ENCODE results near the gene CIDEA. TPM values are rescaled to one million over a fixed set of nuclear protein-coding genes. Genes with fewer than 3 reads are reported as not detected.

Gene CIDEA
- total and polyA plus RNA-seq, 9 of the 15 experiments (the other 6 are each of a cell fraction or from before 2014, with no cell fraction given) = not detected

DNA sequence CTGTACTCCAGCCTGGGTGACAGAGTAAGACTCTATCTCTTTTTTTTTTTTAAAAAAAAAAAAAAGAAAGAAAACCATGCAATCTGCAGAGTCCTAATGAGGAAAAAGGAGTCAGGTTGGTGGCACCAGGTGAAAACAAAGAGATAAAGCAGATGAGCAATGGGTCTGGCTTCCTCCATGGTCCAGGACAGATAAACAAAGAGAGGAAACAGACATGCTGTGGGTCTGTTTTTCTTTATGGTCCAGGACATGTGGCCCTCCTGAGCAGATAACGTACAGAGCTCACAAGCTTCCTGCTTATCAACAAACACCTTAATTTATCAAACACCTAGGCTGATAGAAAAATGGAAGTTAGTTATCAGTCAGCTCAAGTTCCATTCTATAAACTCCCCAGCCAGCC lies 29.5 kb downstream of the CIDEA start (continued):
- TF ChIP-seq NFE2 (IDR thresholded peaks at IDR 0.05; ENCODE audit: low read depth) (no peak), RUNX1 (IDR thresholded peaks at IDR 0.05; ENCODE audit: low read depth) (no peak), ZNF318 (IDR thresholded peaks at IDR 0.05; ENCODE audit: borderline replicate concordance in 1 of 2, low read depth in 1 of 2) (no peak), PREB (CRISPR knock-in tag; IDR thresholded peaks at IDR 0.05) (no peak), ZZZ3 (IDR thresholded peaks at IDR 0.05) (no peak), KDM1A (IDR thresholded peaks at IDR 0.05) (no peak), TCF3 (CRISPR knock-in tag; IDR thresholded peaks at IDR 0.05) (peak; percentile 78), CBFA2T3 (IDR thresholded peaks at IDR 0.05) (peak; percentile 91), JUND (IDR thresholded peaks at IDR 0.05; ENCODE audit: borderline replicate concordance, low read depth, low read length) (0 out of 2 replicates have a peak, but pooled peaks have one; percentile 8), JUND (tag; IDR thresholded peaks at IDR 0.05; ENCODE audit: borderline replicate concordance, low read depth, low read length) (no peak), TCF7L2 (IDR thresholded peaks at IDR 0.05; ENCODE audit: low read depth, low read length) (no peak), ELF1 (tag; IDR thresholded peaks at IDR 0.05) (no peak), FOSL1 (tag; conservative IDR thresholded peaks at IDR 0.05) (0 out of 2 replicates have a peak, but pooled peaks have one; percentile 14), TAL1 (IDR thresholded peaks at IDR 0.05) (peak; percentile 67), HNRNPL (IDR thresholded peaks at IDR 0.05; ENCODE audit: low read depth, low read length) (no peak), KAT2B (IDR thresholded peaks at IDR 0.05; ENCODE audit: low read depth, low read length) (no peak), ZKSCAN8 (CRISPR knock-in tag; IDR thresholded peaks at IDR 0.05) (no peak), STAT5A (IDR thresholded peaks at IDR 0.05; ENCODE audit: borderline replicate concordance, low read length) (no peak; the same call in 1 of the 2 replicates)
- TF ChIP-seq, protein P1, sequence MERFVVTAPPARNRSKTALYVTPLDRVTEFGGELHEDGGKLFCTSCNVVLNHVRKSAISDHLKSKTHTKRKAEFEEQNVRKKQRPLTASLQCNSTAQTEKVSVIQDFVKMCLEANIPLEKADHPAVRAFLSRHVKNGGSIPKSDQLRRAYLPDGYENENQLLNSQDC (CRISPR knock-in tag; IDR thresholded peaks at IDR 0.05) = no peak
- TF ChIP-seq, protein P2, sequence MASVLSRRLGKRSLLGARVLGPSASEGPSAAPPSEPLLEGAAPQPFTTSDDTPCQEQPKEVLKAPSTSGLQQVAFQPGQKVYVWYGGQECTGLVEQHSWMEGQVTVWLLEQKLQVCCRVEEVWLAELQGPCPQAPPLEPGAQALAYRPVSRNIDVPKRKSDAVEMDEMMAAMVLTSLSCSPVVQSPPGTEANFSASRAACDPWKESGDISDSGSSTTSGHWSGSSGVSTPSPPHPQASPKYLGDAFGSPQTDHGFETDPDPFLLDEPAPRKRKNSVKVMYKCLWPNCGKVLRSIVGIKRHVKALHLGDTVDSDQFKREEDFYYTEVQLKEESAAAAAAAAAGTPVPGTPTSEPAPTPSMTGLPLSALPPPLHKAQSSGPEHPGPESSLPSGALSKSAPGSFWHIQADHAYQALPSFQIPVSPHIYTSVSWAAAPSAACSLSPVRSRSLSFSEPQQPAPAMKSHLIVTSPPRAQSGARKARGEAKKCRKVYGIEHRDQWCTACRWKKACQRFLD (CRISPR knock-in tag; IDR thresholded peaks at IDR 0.05) = no peak

All from K562 (cell line).